AG10803 (cell line): ENCODE measurements around the gene LRRC37A3.
A peak's percentile ranks its signal among the peaks of the same experiment; 100 is the strongest.
"Not testable (repeated sequence)": the region's sequence is repeated elsewhere in the genome, so short reads cannot be mapped to it uniquely, and the experiment has no call there.

ENCODE experiments used
- DNase-seq: peaks from one replicate; pipeline ENCODE4 v3.0.0; 2010; ENCODE audit warnings: low read depth
- H3K4me3 ChIP-seq: 2 replicates; pipeline ENCODE4 v1.5.1; 2011; ENCODE audit warnings: mild to moderate bottlenecking, low read length, control low read depth
- CTCF ChIP-seq: conservative IDR thresholded peaks from 2 replicates; pipeline ENCODE4 v1.5.1; 2011; ENCODE audit warnings: mild to moderate bottlenecking, low read length, control low read depth, inconsistent platforms

The LRRC37A3 gene

GRCh38 chr17:64936117-64936516 lies 16.8 kb upstream of the LRRC37A3 start:
- TF ChIP-seq CTCF: no peak
- DNase-seq: no peak
- no peak overlapping the region for H3K4me3 ChIP-seq

GRCh38 chr17:64934284-64934778 lies 15.1 kb upstream of the LRRC37A3 start:
- not testable (repeated sequence) for DNase-seq, H3K4me3 ChIP-seq

GRCh38 chr17:64932850-64933249 lies 13.6 kb upstream of the LRRC37A3 start:
- H3K4me3 ChIP-seq, DNase-seq: not testable (repeated sequence)

GRCh38 chr17:64930374-64930773 lies 11.1 kb upstream of the LRRC37A3 start:
- not testable (repeated sequence) for DNase-seq

GRCh38 chr17:64929419-64930209 lies 10.3 kb upstream of the LRRC37A3 start:
- not testable (repeated sequence) for DNase-seq, H3K4me3 ChIP-seq

More at GRCh38 chr17:64930374-64930773, 11.1 kb upstream of the LRRC37A3 start:
- H3K4me3 ChIP-seq: not testable (repeated sequence)

- not testable (repeated sequence) for H3K4me3 ChIP-seq, DNase-seq
Observed at GRCh38 chr17:64928701-64929100, 9.4 kb upstream of the LRRC37A3 start.

- H3K4me3 ChIP-seq: not testable (repeated sequence)
- TF ChIP-seq CTCF: peak; percentile 54
- peak; percentile 51 for DNase-seq
Observed at GRCh38 chr17:64927444-64927843, 8.2 kb upstream of the LRRC37A3 start.

- not testable (repeated sequence) for DNase-seq, H3K4me3 ChIP-seq
Observed at GRCh38 chr17:64926430-64926829, 7.2 kb upstream of the LRRC37A3 start.

GRCh38 chr17:64925244-64925643 lies 6.0 kb upstream of the LRRC37A3 start:
- DNase-seq: not testable (repeated sequence)

GRCh38 chr17:64923051-64923568 lies 3.8 kb upstream of the LRRC37A3 start:
- not testable (repeated sequence) for H3K4me3 ChIP-seq, DNase-seq

More at GRCh38 chr17:64925244-64925643, 6.0 kb upstream of the LRRC37A3 start:
- H3K4me3 ChIP-seq: not testable (repeated sequence)

GRCh38 chr17:64920419-64921172 lies 1.3 kb upstream of the LRRC37A3 start:
- TF ChIP-seq CTCF: no peak
- H3K4me3 ChIP-seq: no peak overlapping the region
- DNase-seq: no peak
